Esophagus muscularis mucosa (tissue), 4 donors: ENCODE data around the gene FAM193A. TPM values are rescaled to one million over a fixed set of nuclear protein-coding genes. Genes with fewer than 3 reads are reported as not detected.
A peak's percentile ranks its signal among the peaks of the same experiment; 100 is the strongest.
"Not testable (repeated sequence)": the region's sequence is repeated elsewhere in the genome, so short reads cannot be mapped to it uniquely, and the experiment has no call there.

ENCODE experiments used
- DNase-seq: peaks from one replicate; pipeline ENCODE4 v3.0.0-alpha.2; 2017; ENCODE audit errors: extremely low spot score
- H3K27ac ChIP-seq, 4 donors: fragments of 200-600 bp; sonication (generic); replicated peaks in 1 of 4; 1 replicate in 3 of 4; 2 replicates in 1 of 4; pipeline ENCODE4 v1.5.1; 2016 to 2019; ENCODE audit warnings: mild to moderate bottlenecking in 1 of 4
- H3K27me3 ChIP-seq, 4 donors: fragments of 200-600 bp; sonication (generic); one replicate each; pipeline versions ENCODE4 v1.5.1 to v1.6.0; 2016 to 2019
- H3K36me3 ChIP-seq, 4 donors: fragments of 200-600 bp; sonication (generic); one replicate each; pipeline ENCODE4 v1.5.1; 2016 to 2019
- H3K4me1 ChIP-seq, 4 donors: fragments of 200-600 bp; sonication (generic); one replicate each; pipeline ENCODE4 v1.5.1; 2016 to 2019
- H3K4me3 ChIP-seq, 4 donors: fragments of 200-600 bp; sonication (generic); 1 replicate in 2 of 4; 2 replicates in 2 of 4; pipeline ENCODE4 v1.5.1; 2016 to 2019; ENCODE audit warnings: mild to moderate bottlenecking in 4 of 4, moderate library complexity in 1 of 4
- H3K9me3 ChIP-seq, 4 donors: fragments of 200-600 bp; sonication (generic); 1 replicate in 3 of 4; 2 replicates in 1 of 4; pipeline ENCODE4 v1.5.1; 2016 to 2019
- CTCF ChIP-seq, 3 experiments: fragments of 200-600 bp in 2 of 3; fragments of 450-650 bp in 1 of 3; sonication (generic) in 2 of 3; IDR thresholded peaks; one replicate each; pipeline ENCODE4 v1.5.1; 2017 to 2019; ENCODE audit warnings: antibody characterized with exemption in 3 of 3, mild to moderate bottlenecking in 2 of 3, moderate library complexity in 1 of 3
- EP300 ChIP-seq: sonication (generic); formaldehyde crosslinking; IDR thresholded peaks from one replicate; pipeline ENCODE4 v1.6.1; 2017; ENCODE audit warnings: antibody characterized with exemption
- POLR2A ChIP-seq: fragments of 450-650 bp; IDR thresholded peaks from one replicate; pipeline ENCODE4 v1.6.1; 2017; ENCODE audit warnings: antibody characterized with exemption, moderate library complexity, mild to moderate bottlenecking, low read depth
- POLR2AphosphoS5 ChIP-seq, 2 donors: sonication (generic); formaldehyde crosslinking; IDR thresholded peaks; one replicate each; pipeline ENCODE4 v1.6.1; 2017; ENCODE audit warnings: antibody characterized with exemption in 2 of 2
- WGBS: methylation state at CpG from one replicate; pipeline ENCODE4 v1.1.5; 2018; 5-methylcytosine and 5-hydroxymethylcytosine counted together
- intact Hi-C: fragments of 100-400 bp; cut with DNase I; formaldehyde crosslinking; loops from one replicate; pipeline ENCODE4 v1.15.1; 2023
- total RNA-seq, 4 donors: library from RNA; depleted of rRNA; stranded (reverse); fragments of >200 nt; gene quantifications; one replicate each; pipeline versions ENCODE4 v1.1.0 to v1.2.1, GENCODE V29; 2016

The FAM193A gene
- total RNA-seq, 4 donors from 2014 or later, result 20.0 to 30.6 (median 24.6) TPM

GRCh38 chr4:2762048-2762447 is 225.6 kb downstream of the FAM193A start:
- WGBS, result 77% methylated on average over 5 of the region's 5 CpGs
- Histone ChIP-seq H3K4me1 (peaks cover 3 to 18% (median 14%) of the 10 kb centered on the region in 4 donors), H3K27me3 (no peaks in the 10 kb centered on the region), H3K36me3 (no peaks in the 10 kb centered on the region), H3K9me3 (no peaks in the 10 kb centered on the region), H3K4me3 (no peak overlapping the region), H3K27ac (no peak overlapping the region)
- DNase-seq, result no peak
- intact Hi-C loops, result loop anchor here (10.0 kb wide), 3 partner anchors 173 to 273 kb away; partner anchors contain the start of genes GRK4 and NOP14
- TF ChIP-seq POLR2A, result no peak
- TF ChIP-seq POLR2AphosphoS5 (IDR thresholded peaks at IDR 0.05), result no peak
- no peak for TF ChIP-seq CTCF (IDR thresholded peaks at IDR 0.05)
- no peak for TF ChIP-seq EP300

GRCh38 chr4:2762486-2763370 is 226.3 kb downstream of the FAM193A start:
- H3K9me3 ChIP-seq, H3K27me3 ChIP-seq, H3K4me3 ChIP-seq, H3K27ac ChIP-seq, H3K36me3 ChIP-seq, DNase-seq: not testable (repeated sequence)
- WGBS, result 96% methylated on average over 28 of the region's 42 CpGs
- intact Hi-C loops, result loop anchor here (10.0 kb wide), 3 partner anchors 172 to 272 kb away; partner anchors contain the start of genes GRK4 and NOP14
- H3K4me1 ChIP-seq, result peaks cover 5 to 15% (median 14%) of the 10 kb centered on the region in 4 donors

GRCh38 chr4:2763511-2763967 is 227.1 kb downstream of the FAM193A start:
- DNase-seq, result no peak
- Histone ChIP-seq H3K9me3 (no peaks in the 10 kb centered on the region), H3K4me1 (peaks cover 6 to 15% (median 14%) of the 10 kb centered on the region in 4 donors), H3K36me3 (no peaks in the 10 kb centered on the region), H3K27ac (peak overlapping the region; percentile 57 to 76 (median 74)), H3K4me3 (peak overlapping the region; percentile 51 to 68 (median 57)), H3K27me3 (peaks cover 0 to under 1% (median 0%) of the 10 kb centered on the region in 4 donors)
- TF ChIP-seq POLR2A, result no peak
- no peak for TF ChIP-seq POLR2AphosphoS5 (IDR thresholded peaks at IDR 0.05)
- TF ChIP-seq EP300, result no peak
- no peak for TF ChIP-seq CTCF (IDR thresholded peaks at IDR 0.05)
- intact Hi-C loops, result loop anchor here (10.0 kb wide), 3 partner anchors 171 to 271 kb away; partner anchors contain the start of genes GRK4 and NOP14
- WGBS, result 69% methylated on average over 12 of the region's 23 CpGs

- H3K36me3 ChIP-seq, result no peaks in the 10 kb centered on the region
- WGBS, result 93% methylated on average over 11 of the region's 12 CpGs
- H3K4me3 ChIP-seq, result no peak overlapping the region
- H3K4me1 ChIP-seq, result peaks cover 6 to 15% (median 14%) of the 10 kb centered on the region in 4 donors
- no peaks in the 10 kb centered on the region for H3K9me3 ChIP-seq
- no peak overlapping the region for H3K27ac ChIP-seq
- DNase-seq, result no peak
- TF ChIP-seq POLR2A, result no peak
- no peak for TF ChIP-seq POLR2AphosphoS5 (IDR thresholded peaks at IDR 0.05)
- no peak for TF ChIP-seq CTCF (IDR thresholded peaks at IDR 0.05)
- no peak for TF ChIP-seq EP300
- peaks cover 0 to 6% (median 0%) of the 10 kb centered on the region in 4 donors for H3K27me3 ChIP-seq
- intact Hi-C loops, result loop anchor here (10.0 kb wide), 3 partner anchors 169 to 269 kb away; partner anchors contain the start of genes GRK4 and NOP14
These were observed 229.5 kb downstream of the FAM193A start for GRCh38 chr4:2765832-2766526.
